Embryonic facial prominence (tissue), 1 donor: Measurements from ENCODE around the gene ASB8.
"Not testable (repeated sequence)": the region's sequence is repeated elsewhere in the genome, so short reads cannot be mapped to it uniquely, and the experiment has no call there.

Experiments
- DNase-seq: peaks from one replicate; pipeline ENCODE4 v3.0.0-alpha.2; 2016; ENCODE audit errors: extremely low spot score

The ASB8 gene

DNA sequence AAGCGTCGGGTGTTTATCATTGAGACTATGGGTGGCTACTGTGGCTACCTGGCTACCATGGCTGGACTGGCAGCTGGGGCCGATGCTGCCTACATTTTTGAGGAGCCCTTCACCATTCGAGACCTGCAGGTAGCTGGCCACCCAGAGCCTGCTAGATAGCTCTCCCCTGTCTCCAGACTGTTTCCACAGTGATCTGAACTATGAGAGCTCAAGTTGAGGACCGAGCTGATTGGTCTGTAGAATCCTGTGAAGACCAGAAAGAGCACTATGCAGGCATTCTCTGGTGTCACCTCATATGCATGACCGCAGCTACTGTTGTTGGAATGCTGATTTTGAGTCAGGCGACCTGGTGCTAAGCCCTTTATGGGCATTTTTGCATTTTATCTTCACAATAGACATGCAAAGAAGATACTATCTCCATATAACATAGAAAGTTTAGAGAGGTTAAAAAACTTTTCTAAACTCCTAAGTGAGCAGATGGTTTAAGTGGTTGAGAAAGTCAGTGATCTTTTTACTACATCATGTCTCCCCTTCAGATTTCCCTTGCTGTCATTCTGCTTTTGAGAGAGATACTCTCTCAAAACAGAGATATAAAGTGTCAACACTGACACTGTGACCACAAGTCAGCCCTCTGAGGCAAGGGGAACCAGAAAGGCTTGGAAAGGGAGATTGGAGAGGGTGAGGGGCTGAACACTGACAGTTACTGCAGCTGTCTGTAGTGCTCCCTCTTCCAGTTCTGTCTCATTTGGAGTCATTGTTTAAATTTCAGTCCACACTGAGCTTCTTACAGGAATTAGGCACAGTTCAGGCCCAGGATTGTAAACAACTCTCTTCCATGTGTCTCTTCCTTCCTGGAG is 14.3 kb downstream of the ASB8 start:
- DNase-seq = no peak

DNA sequence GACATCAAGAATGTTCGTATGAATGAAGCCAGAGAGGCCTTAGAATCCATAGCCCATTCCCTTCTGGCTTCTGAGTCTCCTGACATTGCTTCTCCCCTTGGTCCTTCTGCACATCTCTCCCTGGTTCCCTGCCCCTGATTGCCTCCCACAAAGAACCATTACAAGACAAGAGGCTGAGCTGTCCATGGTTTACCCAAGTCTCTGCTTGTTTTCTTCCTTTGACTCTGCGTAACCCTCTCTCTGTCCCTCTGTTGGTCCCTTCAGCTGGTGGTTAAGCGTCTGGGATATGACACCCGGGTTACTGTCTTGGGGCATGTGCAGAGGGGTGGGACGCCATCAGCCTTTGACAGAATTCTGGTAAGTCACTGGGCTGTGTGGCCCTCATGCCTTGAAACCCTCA is 22.3 kb downstream of the ASB8 start:
- no peak for DNase-seq

DNA sequence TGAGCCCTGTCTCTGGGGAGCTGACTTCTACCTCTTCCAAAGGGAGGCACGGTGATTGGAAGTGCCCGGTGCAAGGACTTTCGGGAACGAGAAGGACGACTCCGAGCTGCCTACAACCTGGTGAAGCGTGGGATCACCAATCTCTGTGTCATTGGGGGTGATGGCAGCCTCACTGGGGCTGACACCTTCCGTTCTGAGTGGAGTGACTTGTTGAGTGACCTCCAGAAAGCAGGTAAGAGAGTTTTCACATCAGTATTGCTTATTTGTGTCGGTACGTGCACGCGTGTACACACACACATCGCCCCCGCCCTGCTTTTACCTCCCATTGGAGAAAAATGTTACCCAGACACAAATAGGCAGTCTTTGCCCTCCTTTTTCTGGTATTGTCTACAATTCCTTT is 24.5 kb downstream of the ASB8 start:
- no peak for DNase-seq

DNA sequence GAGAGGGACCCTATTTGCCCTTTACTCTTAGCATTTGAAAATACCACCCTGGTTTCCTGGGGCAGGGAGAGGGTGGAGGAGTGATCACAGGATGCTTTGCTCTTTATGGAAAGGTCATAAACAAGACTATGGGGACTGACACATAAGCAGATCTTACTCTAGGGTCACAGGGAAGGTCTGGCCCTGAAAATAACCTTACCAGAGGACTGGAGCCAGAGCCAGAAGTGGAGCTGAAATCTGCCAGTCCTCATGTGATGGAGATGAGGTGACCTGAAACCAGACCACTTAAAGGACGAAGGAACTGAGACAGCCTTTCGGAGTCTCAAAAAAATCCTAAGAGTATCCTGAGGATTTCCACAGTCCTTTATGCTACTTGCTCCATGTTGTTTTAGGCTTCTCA is 25.8 kb downstream of the ASB8 start:
- no peak for DNase-seq

DNA sequence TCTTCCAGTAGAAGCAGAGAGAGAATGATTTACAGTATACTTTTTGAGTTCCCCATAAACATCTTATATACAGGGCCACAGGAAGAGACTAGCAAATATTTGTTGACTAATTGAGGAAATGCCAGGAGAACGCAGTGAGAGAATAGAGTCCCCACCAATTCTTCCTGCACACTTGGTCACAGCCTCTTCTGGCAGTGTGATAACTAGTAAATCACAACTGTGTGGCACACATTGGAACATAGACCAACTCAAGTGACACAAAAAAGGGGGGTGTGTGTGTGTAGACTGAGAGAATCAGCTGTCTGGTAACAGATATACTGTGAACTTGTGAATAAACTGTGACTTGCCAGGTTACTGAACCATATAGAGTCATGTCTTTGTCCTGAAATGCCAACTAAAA is 27.9 kb downstream of the ASB8 start:
- DNase-seq = no peak

DNA sequence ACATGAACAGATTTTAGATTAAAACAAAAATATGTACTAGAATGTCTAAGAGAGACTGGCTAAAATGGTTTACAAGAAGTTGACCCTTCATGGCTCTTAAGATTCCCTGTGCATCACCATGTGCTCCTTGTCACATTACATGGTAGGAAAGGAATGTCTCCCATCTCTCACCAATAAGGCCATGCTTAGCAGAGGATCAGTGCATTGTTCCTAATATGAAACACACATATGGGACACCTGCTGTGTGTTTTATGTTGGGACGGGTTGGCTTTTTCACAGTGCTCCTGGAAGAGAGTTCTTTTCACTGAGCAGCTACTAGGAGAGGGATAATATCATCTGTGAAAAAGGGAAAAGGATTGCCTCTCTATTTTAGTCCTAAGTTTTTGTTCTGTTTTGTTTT is 28.5 kb downstream of the ASB8 start:
- no peak for DNase-seq

DNA sequence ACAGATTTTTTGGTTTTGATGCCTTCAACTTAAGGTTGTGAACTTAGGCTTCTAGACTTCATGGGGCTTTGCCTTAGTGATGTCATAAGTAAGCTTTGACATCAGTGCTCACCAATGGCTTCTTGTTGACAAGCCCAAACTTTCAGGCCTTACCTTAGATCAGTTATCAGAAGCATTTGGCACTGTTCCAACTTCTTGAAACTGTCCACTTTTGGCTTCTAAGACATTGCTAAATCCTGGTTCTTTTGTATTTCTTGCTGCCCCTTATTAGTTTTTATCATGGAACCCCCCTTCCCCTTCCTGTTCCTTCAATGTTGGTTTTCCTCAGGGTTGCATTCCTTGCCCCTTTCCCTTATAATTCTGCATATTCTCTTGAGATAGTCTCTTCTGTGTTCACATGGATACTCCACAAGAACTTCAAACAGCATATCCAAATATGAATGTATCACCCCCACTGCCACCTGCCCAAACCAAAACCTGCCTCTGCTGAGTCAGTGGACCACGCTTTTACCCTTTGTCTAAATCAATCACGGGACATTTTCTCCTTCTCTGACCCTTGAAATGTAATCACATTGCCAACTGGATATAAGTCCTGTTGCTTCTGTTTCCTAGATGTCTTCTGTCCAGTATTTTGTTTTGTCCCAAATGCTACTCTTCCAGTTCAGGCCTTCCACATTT is 30.2 kb downstream of the ASB8 start:
- DNase-seq = no peak

DNA sequence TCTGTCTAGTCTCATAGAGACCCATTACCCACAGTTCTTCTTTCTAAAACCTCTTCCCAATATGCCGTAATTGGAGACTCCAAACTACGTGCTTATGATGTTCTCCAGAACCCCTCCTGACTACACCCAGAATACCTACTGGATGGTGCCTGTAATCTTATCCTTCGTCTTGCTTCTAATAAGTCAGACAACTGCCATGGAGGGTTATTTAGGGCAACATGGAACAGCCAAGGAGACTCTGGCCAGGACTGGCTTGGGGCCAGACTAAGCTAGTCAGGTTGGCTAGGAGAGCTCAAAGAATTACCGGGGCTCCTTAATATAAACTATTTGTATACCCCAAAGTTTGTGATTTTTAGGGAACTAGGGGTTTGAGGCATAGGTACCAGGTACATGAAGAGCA is 31.3 kb downstream of the ASB8 start:
- DNase-seq = no peak

DNA sequence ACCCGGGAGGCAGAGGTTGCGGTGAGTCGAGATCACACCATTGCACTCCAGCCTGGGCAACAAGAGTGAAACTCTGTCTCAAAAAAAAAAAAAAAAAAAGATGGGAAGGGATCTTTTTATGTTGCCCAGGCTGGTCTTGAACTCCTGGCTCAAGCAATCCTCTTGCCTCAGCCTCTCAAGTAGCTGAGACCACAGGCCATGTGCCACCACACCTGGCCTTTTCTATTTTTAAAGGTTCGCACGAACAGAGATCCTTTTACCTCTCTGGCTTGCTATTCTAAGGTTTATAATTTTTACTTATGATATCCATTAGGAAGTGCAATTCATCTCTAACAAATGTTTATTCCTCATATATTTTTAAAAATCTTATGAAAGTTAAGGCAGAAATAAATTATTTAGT is 31.8 kb downstream of the ASB8 start:
- DNase-seq = not testable (repeated sequence)

DNA sequence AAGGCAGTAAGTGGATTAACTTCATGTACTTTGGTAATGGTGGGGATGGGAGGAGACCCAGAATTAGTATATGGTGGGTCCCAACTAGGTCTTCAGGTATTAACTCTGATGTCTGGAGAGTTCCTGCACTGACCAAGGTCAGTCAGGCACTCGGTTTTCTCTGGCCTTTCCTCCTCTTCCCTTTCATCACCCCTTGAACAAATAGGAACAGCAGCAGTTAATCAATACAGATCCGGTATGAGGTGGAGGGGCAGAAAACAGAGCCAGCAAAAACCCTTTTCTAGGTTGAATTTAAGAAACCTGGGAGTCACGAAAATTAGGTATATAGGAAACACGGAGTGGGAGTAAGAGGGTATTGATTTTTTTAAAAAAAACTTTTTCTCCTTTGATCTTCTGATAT is 34.1 kb downstream of the ASB8 start:
- no peak for DNase-seq

DNA sequence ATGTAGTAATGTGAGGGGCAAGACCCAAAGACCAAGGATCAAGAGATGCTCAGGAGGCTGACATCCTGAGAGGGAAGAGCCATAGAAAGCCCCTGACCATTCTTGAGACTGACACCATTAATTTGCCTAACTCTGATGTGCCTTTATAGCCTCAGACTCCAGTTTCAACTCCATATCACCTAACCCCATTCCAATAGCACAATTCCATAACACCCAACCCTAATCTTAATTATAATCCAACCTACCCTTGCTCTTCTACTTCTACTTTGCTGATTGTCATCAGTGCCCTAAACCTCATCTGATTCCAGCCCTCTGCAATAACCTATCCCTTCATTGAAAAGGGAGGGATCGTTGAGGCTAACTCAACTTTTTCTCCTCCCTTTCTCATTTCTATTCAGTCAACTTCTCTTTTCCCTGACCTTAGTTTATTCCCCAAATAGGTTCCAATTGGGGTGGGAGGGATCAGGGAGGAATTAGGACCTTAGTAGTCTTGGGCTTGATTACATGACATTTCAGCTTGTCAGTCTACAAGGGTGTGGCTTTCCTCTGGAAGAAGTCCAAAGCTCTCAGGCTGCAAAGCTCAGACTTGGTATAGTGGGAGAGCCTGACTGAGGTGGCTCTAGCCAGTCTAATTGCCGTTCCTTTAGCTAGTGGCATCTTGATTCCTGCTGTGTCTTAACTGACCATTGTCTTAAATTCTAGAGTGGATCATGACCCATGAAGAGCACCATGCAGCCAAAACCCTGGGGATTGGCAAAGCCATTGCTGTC is 35.1 kb downstream of the ASB8 start:
- no peak for DNase-seq

DNA sequence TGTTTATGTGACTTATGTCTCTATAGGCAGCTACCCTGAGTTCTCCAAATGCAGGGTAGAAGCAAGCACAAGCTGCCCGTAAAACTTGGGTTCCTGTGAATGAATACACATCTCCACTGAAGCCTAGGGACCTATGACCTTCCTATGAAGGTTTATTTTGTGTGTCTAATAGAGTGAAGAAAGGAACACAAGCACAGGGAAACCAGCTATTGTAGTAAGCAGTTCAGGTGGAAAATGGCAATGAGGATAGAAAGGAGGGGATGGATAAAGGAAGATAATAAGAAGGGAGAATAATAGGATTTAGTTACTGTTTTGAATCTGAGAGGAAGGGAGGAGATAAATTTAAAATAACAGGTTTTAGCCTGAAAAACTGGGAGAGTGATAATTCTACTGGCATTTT is 35.8 kb downstream of the ASB8 start:
- no peak for DNase-seq

DNA sequence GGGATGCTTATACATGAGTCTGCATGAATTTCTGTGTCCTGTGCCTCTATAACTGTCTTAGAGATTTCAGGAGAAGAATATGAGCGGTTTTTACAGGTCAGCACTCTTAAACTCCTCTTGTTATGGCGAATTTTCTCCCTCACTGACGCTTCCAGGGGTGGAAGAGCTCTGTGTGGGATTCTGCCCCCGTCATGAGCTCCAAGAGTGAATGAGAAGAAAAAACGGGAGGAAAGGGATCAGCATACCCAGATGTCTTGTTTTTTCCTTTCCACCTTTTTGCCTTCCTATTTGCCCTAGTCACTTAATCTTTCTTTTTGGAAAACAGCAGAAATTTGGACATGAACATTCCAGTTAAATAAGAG is 37.5 kb downstream of the ASB8 start:
- no peak for DNase-seq

DNA sequence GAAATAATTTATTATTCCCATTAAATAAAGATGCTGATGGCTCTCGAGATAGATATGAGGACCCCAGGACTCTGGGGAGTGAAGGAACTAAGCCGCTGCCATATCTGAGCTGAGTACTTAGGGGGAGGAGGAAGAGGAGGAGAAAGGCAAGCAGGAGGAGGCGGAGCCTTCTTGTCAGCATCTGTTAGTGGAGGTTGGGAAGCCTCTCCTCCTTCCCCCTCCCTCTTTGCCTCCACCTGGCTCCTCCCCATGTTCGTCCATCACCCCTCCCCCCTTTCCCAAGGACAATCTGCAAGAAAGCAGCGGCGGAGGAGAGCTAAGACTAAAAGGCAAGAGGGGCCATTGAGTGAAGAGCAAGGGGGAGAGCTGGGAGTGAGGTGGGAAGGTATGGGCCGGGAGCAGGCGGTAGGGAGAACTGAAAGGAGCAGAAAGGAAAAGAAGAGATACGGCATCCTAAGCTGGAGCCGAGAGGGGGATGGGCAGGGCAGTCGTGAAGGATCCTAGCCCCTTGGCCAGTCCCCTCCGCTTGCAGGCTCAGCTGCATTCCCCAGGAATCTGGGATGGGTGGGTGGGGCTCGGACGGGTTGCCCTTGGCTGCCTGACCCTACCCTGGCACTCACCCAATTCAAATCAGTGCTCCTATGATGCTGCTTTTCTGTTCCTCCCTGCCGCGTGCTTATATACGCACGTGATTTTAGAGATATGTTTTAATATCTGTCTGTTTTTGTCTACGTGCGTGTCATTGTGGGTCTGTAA is 38.1 kb downstream of the ASB8 start, which contains the start of gene PFKM:
PFKM (plus strand) TSS at position 287 of the 756 bp plus-strand sequence. CDS start 3,411 bp downstream, outside the sequence.
- DNase-seq = peak; percentile 84

DNA sequence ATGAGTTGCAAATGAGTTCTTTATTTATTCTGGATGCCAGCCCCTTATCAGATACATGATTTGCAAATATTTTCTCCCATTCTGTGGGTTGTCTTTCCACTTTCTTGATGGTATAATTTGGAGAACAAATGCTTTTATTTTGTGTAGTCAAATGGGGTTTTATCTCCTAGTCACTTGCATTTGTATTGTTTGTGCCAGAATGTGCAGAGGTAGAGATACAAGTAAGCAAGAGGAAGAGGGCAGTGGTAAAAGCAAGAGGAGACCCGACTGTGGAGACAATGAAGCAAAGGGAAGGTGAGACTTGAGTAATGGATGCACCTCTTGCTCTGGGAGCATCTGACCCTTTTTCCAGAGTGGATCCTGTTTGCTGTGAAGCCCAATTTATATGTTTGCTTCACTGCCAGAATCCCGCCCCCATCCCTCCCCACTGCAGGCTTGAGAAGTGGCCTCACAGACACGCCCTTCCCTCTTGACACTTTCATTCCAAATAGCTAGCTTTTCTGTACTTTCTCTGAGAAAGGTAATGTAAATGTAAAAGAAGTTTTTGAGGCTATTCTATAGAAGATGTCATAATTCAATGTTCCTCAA is 38.9 kb downstream of the ASB8 start:
- DNase-seq = no peak

DNA sequence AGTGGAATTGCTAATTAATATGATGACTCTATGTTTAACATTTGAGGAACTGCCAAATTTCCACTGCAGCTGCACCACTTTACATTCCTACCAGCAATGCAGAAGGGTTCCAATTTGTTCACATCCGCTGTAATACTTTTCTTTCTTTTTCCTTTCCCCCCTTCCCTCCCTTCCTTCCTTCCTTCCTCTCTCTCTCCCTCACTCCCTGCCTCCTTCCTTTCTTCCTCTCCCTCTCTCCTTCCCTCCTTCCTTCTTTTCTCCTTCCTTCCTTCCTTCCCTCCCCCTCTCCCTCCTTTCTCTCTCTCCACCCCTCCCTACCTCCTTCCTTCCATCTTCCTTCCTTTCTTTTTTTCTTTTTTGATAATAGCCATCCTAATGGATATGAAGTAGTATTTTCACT is 41.4 kb downstream of the ASB8 start:
- DNase-seq = no peak

DNA sequence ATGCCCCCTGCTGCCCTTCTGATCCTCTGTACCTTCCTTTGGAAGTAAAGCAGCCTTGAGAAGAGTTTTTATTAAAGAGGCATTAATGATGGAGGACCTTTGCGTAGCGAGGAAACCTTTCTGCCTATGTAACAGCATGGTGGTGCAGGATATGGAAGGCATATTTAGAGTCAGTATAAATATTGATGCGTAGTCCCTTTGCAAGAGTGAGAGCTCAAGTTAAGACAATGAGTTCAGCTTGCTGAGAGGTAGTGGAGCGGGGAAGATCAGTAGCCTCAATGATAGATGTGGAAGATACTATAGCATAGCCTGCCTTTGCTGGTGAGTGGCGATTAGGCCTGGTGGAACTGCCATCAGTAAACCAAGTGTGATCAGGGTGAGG is 46.0 kb downstream of the ASB8 start:
- DNase-seq = not testable (repeated sequence)

DNA sequence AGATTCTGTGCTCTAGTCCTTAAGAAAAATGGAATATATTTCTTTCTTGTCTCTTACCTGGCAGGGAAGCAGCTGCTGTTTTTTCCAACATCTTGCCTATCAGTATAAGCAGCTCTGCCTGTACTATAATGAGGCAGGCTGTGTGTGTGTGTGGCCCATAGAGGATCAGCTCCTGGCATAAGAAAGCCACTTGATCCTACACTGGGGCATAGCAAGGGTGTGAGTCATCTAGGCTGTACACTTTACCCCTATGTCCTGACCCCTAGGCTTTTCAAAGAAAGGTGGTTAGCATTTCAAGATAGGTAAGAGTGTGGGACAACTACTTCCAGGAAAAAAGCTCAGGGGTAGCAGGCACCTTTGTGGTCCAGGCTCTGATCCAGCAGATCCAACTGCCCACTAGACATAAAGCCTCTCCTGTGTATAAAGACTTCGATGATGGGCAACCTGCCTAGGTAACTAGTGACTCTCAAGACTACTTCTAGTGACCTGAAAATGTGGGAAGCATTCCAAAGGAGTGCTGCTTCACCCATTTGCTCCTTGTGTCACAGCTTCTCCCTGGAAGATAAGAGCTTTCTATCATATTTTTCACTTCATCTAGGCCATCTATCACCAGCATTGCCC is 46.5 kb downstream of the ASB8 start:
- no peak for DNase-seq

DNA sequence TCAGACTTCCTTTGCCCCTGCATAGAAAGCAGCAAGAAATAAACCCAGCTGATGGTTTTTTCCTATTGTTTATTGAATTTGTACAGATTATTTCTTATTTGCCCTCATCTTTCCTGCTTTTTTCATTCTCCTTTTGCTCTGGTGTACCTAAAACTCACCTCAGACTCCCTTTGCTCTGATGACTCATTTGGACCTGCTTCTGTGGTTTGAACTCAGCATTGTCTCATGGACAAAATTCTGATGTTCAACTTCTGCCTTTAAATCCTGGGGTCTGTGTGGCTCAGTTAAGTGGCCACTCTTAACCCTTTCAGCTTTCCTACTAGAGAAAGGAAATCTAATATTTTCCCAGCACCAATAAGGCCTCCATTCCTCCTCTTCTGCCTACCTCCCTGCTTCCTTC is 47.9 kb downstream of the ASB8 start:
- DNase-seq = no peak

DNA sequence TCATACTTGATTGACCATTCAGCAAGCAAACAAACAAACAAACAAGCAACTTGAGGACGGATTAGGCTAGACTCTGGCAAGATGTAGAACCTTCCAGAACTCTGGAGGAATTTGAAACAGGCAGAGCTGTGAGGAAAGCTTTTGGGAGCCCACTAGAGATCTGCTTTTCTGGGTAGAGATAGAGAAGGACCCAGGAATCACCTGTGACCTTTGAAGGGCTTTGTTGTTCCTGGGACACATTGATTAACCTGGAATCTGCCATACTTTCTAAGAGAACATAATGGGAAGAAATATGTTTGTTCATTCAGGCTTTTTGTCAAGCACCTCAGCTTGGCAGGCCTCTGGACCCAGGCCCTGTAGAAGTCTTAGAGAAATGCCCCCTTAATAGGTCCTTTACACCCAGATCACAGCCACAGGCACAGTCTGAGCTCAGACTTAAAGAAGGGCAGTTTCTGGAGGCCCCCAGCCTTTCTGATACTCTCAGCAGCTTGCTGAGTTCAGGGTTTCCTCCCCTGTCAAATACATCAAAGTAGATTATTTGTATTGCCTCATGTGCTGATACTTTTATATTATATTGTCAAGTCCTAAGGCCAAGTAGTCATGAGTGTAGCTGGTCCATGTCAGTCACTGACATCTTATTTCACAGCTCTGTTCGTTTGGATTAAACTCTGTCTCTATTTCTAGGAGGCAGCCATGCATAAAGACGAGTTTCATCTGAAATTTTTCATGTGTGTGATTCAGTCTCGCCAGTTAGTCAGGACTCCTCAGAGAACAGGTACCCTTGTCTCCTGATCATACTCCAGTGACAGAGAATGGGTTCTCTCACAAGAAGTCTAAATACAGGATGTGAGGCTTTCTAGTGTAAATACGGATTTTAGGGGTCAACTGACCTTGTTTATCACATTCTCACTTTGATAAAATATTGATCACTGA is 50.4 kb downstream of the ASB8 start:
- no peak for DNase-seq
